Erythroblast (primary cell): ENCODE measurements around the gene PRDM8.

Experiments
- DNase-seq, 2 experiments: peaks; one replicate each; lab custom pipeline; 2025; lab: John Stamatoyannopoulos, UW
- GATA1 ChIP-seq: IDR thresholded peaks from 2 replicates; pipeline ENCODE4 v1.6.1; 2011; ENCODE audit warnings: low read depth, mild to moderate bottlenecking, control low read depth, low read length, moderate library complexity
- POLR2A ChIP-seq: IDR thresholded peaks from 2 replicates; pipeline ENCODE4 v1.6.1; 2011; ENCODE audit warnings: mild to moderate bottlenecking, low read length

PRDM8 gene

GRCh38 chr4:80215449-80216052, 18.2 kb downstream of the PRDM8 start:
- TF ChIP-seq POLR2A, result no peak
- TF ChIP-seq GATA1, result no peak
- DNase-seq, result peak; percentile 15 to 34

- no peak for DNase-seq
- TF ChIP-seq POLR2A (no peak), GATA1 (no peak)
These were observed 18.9 kb downstream of the PRDM8 start for GRCh38 chr4:80216100-80216761.

GRCh38 chr4:80219301-80220025, 22.2 kb downstream of the PRDM8 start:
- TF ChIP-seq GATA1 (no peak), POLR2A (no peak)
- DNase-seq, result no peak

- DNase-seq, result no peak
- no peak for TF ChIP-seq GATA1
- no peak for TF ChIP-seq POLR2A
These were observed 23.4 kb downstream of the PRDM8 start for GRCh38 chr4:80220711-80221110.

GRCh38 chr4:80221161-80221560, 23.9 kb downstream of the PRDM8 start:
- TF ChIP-seq GATA1 (no peak), POLR2A (no peak)
- peak; percentile 1 to 14 for DNase-seq

- no peak for DNase-seq
- no peak for TF ChIP-seq GATA1
- no peak for TF ChIP-seq POLR2A
These were observed 28.3 kb downstream of the PRDM8 start for GRCh38 chr4:80225595-80225994.

GRCh38 chr4:80226094-80226493, 28.8 kb downstream of the PRDM8 start:
- DNase-seq, result no peak
- TF ChIP-seq POLR2A (no peak), GATA1 (no peak)

- TF ChIP-seq GATA1, result no peak
- TF ChIP-seq POLR2A, result no peak
- no peak for DNase-seq
These were observed 31.2 kb downstream of the PRDM8 start for GRCh38 chr4:80228460-80228859.

GRCh38 chr4:80229128-80229527, 31.8 kb downstream of the PRDM8 start:
- DNase-seq, result no peak
- TF ChIP-seq POLR2A (no peak), GATA1 (no peak)

GRCh38 chr4:80229590-80229989, 32.3 kb downstream of the PRDM8 start:
- no peak for TF ChIP-seq POLR2A
- no peak for TF ChIP-seq GATA1
- DNase-seq, result no peak

- no peak for DNase-seq
- TF ChIP-seq POLR2A (no peak), GATA1 (no peak)
These were observed 33.9 kb downstream of the PRDM8 start for GRCh38 chr4:80231180-80231579.

- TF ChIP-seq POLR2A (no peak), GATA1 (no peak)
- DNase-seq, result no peak
These were observed 35.5 kb downstream of the PRDM8 start for GRCh38 chr4:80232707-80233370.

GRCh38 chr4:80233390-80233789, 36.1 kb downstream of the PRDM8 start:
- TF ChIP-seq POLR2A, result no peak
- TF ChIP-seq GATA1, result no peak
- DNase-seq, result no peak

GRCh38 chr4:80235451-80235850, 38.1 kb downstream of the PRDM8 start:
- TF ChIP-seq POLR2A, result no peak
- TF ChIP-seq GATA1, result no peak
- DNase-seq, result no peak
